Colon (tissue), 2 donors: Measurements from ENCODE around the gene AMH.

ENCODE experiments used
- FAIRE-seq: peaks from 2 replicates; lab custom pipeline; 2012; peaks lifted over from hg19 to GRCh38; lab: Jason Lieb, UNC
- donor health status: control.
- donor health status: control.

Gene AMH

GRCh38 chr19:2235381-2236063, 13.6 kb upstream of the AMH start:
- FAIRE-seq, result no peak

- FAIRE-seq, result no peak
Measured at GRCh38 chr19:2236064-2236313, 13.1 kb upstream of the AMH start.

- FAIRE-seq, result no peak
Measured at GRCh38 chr19:2236314-2237050, 12.6 kb upstream of the AMH start, which contains the start of the genes PLEKHJ1 and SF3A2. Gene PLEKHJ1, minus strand, starts transcription at chr19:2236329. Its CDS starts 81 bp downstream, at chr19:2236248. Gene SF3A2, plus strand, starts transcription at chr19:2236824. Its CDS starts 6,595 bp downstream, at chr19:2243419.

- no peak for FAIRE-seq
Measured at GRCh38 chr19:2237051-2237868, 11.9 kb upstream of the AMH start.

- no peak for FAIRE-seq
Measured at GRCh38 chr19:2237869-2238153, 11.3 kb upstream of the AMH start.

- no peak for FAIRE-seq
Measured at GRCh38 chr19:2239173-2239572, 9.9 kb upstream of the AMH start.

GRCh38 chr19:2239771-2240770, 9.1 kb upstream of the AMH start:
- no peak for FAIRE-seq

- FAIRE-seq, result no peak
Measured at GRCh38 chr19:2240881-2241760, 8.0 kb upstream of the AMH start.

GRCh38 chr19:2242092-2242537, 7.0 kb upstream of the AMH start:
- no peak for FAIRE-seq

GRCh38 chr19:2242816-2243215, 6.3 kb upstream of the AMH start:
- FAIRE-seq, result no peak

- no peak for FAIRE-seq
Measured at GRCh38 chr19:2243274-2244124, 5.6 kb upstream of the AMH start.

GRCh38 chr19:2244125-2244411, 5.1 kb upstream of the AMH start:
- FAIRE-seq, result no peak

GRCh38 chr19:2244486-2244885, 4.6 kb upstream of the AMH start:
- FAIRE-seq, result no peak

GRCh38 chr19:2245273-2245672, 3.9 kb upstream of the AMH start:
- no peak for FAIRE-seq

GRCh38 chr19:2246014-2246620, 3.0 kb upstream of the AMH start:
- FAIRE-seq, result no peak

- no peak for FAIRE-seq
Measured at GRCh38 chr19:2246801-2247361, 2.2 kb upstream of the AMH start.

GRCh38 chr19:2247433-2248101, 1.6 kb upstream of the AMH start:
- no peak for FAIRE-seq

- no peak for FAIRE-seq
Measured at GRCh38 chr19:2248136-2249009, 750 bp upstream of the AMH start.
